ENCODE measurements around the gene ENAM. TPM values are rescaled to one million over a fixed set of nuclear protein-coding genes. Genes with fewer than 3 reads are reported as not detected.
"Not testable (repeated sequence)": the region's sequence is repeated elsewhere in the genome, so short reads cannot be mapped to it uniquely, and the experiment has no call there.

Gene ENAM
- polyA plus RNA-seq, 6 donors from 2014 or later, result 0.13 to 0.15 TPM; not detected in 4

DNA sequence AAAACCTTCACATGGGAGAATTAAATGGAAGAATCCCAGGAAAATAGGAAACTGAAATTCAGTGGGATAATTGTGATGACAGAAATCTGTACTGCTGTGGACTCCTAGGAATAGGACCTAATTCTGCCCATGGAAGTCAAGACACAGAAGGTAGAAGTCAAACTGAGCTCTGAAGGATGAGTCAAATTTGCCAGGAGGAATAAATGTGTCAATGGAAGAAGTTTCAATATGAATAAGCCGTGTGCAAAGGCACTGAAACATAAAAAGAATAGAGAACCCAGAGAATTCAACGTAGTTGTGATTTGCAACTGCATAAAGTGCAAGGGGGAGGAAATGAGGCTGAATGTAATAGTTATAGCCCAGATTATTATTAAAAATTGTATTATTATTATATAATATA is 11.6 kb downstream of the ENAM start:
- Mint-ChIP-seq H3K9me3 (no peaks in the 10 kb centered on the region), H3K4me1 (peaks cover 0 to 10% (median 0%) of the 10 kb centered on the region in 3 donors), H3K4me3 (no peak overlapping the region), H3K27me3 (no peaks in the 10 kb centered on the region), H3K27ac (no peak overlapping the region), H3K36me3 (no peaks in the 10 kb centered on the region)
- DNase-seq (no peak), ATAC-seq (ENCODE audit: low read depth in 2 of 2) (no peak)

DNA sequence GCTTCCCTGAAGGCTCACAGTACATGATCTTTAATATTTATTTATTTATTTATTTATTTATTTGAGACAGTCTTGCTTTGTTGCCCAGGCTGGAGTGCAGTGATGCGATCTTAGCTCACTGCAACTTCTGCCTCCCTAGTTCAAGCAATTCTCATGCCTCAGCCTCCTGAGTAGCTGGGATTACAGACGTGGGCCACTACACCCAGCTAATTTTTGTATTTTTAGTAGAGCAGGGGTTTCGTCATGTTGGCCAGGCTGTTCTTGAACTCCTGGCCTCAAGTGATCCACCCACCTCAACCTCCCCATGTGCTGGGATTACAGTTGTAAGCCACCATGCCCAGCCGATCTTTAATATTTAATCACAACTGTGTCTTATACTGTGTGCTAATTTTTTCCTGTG is 22.2 kb downstream of the ENAM start:
- not testable (repeated sequence) for H3K4me3 Mint-ChIP-seq; H3K27me3 Mint-ChIP-seq; H3K36me3 Mint-ChIP-seq; ATAC-seq (ENCODE audit: low read depth in 2 of 2); DNase-seq; H3K9me3 Mint-ChIP-seq
- peak overlapping the region in 3 of 6 donors; percentile 45 to 90 (median 84) for H3K27ac Mint-ChIP-seq
- H3K4me1 Mint-ChIP-seq, result peaks cover 0 to 10% (median 3%) of the 10 kb centered on the region in 3 donors

DNA sequence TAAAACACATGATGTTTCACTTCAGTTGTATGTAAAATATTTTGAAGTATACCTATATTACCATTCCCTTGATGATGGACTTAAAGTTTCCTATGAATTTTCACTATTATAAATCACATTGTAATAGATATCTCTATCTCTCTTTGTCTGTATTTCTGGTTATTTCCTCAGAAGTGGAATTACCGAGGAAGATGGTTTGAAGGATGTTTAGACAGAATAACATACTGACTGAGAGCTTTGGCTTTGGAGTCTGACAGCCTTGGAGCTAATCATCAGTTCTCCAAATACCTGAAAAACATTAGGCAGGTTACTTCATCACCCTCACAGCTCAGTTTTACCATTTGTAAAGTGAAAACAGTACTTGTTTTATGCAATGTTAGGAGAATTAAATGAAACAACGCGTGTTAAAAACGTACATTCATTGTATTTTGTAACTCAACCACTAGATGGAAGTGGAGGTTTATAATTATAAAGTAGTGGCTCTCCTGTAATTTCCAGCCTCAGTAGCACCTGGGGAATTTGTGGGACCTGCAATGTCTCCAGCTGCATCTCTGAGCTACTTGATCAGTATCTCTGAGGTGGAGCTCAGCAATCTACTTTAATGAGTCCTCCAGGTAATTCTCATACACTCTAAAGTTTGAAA is 23.4 kb downstream of the ENAM start:
- Mint-ChIP-seq H3K36me3 (no peaks in the 10 kb centered on the region), H3K4me1 (peaks cover 0 to 10% (median 3%) of the 10 kb centered on the region in 3 donors), H3K27ac (peak overlapping the region in 1 of 6 donors; percentile 47), H3K4me3 (no peak overlapping the region), H3K27me3 (no peaks in the 10 kb centered on the region), H3K9me3 (no peaks in the 10 kb centered on the region)
- DNase-seq (no peak), ATAC-seq (ENCODE audit: low read depth in 2 of 2) (peak; percentile 30 to 51)

GRCh38 chr4:70654605-70655011 is 26.1 kb downstream of the ENAM start:
- Mint-ChIP-seq H3K4me3 (no peak overlapping the region), H3K27ac (peak overlapping the region in 3 of 6 donors; percentile 74 to 92 (median 82))
- ATAC-seq (ENCODE audit: low read depth in 2 of 2), result no peak

DNA sequence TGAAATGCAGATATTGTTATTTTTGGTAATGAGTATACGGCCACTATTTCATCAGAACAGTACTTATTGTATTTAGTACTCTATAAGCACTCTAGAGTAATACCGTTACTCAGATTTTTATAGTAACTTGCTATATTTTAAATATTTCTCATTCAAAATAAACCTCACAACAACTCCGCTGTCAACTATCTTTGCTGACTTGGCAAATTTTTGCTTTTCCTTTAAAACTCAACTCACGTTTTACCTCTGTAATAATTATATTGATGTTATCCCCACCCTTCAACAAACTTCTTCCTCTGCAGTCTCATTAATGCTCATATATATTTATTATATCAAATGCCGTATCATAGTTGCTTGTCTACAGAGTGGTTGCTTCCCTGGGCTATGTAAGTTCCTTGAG is 28.8 kb downstream of the ENAM start:
- Mint-ChIP-seq H3K9me3 (no peaks in the 10 kb centered on the region), H3K4me1 (peaks cover 8 to 19% (median 15%) of the 10 kb centered on the region in 3 donors), H3K4me3 (no peak overlapping the region), H3K36me3 (no peaks in the 10 kb centered on the region), H3K27me3 (no peaks in the 10 kb centered on the region), H3K27ac (peak overlapping the region in 1 of 6 donors; percentile 9)
- ATAC-seq (ENCODE audit: low read depth in 2 of 2), result no peak
- DNase-seq, result no peak

More at GRCh38 chr4:70654605-70655011, 26.1 kb downstream of the ENAM start:
- DNase-seq, result no peak
- H3K9me3 Mint-ChIP-seq, result no peaks in the 10 kb centered on the region
- no peaks in the 10 kb centered on the region for H3K27me3 Mint-ChIP-seq
- peaks cover 0 to 24% (median 11%) of the 10 kb centered on the region in 3 donors for H3K4me1 Mint-ChIP-seq
- H3K36me3 Mint-ChIP-seq, result no peaks in the 10 kb centered on the region

DNA sequence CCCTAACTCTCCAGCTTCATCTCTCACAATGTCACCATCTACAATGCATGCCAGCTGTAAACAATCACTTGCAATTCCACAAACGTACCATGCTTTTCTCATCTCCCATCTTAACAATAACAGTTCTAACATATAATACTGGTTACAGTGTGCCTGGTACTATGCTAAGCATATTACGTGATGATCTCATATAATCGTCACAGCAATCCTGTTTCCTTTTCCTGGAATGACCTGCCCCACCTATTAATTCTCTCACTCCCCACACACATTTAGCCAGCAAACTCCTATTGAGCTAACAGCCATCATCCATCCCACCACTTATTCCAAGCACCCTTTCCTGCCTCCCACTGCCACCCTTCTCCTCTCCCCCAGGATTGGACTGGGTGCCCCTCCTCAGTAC is 29.9 kb downstream of the ENAM start:
- ATAC-seq (ENCODE audit: low read depth in 2 of 2), result no peak
- Mint-ChIP-seq H3K9me3 (no peaks in the 10 kb centered on the region), H3K27me3 (no peaks in the 10 kb centered on the region), H3K4me1 (peaks cover 8 to 19% (median 18%) of the 10 kb centered on the region in 3 donors), H3K4me3 (no peak overlapping the region), H3K36me3 (no peaks in the 10 kb centered on the region), H3K27ac (peak overlapping the region in 5 of 6 donors; percentile 0 to 35 (median 23))
- DNase-seq, result no peak

- no peaks in the 10 kb centered on the region for H3K9me3 Mint-ChIP-seq
- H3K27me3 Mint-ChIP-seq, result no peaks in the 10 kb centered on the region
- H3K4me1 Mint-ChIP-seq, result peaks cover 8 to 20% (median 19%) of the 10 kb centered on the region in 3 donors
- DNase-seq (no peak), ATAC-seq (ENCODE audit: low read depth in 2 of 2) (no peak)
- no peaks in the 10 kb centered on the region for H3K36me3 Mint-ChIP-seq
- peak overlapping the region in 3 of 6 donors; percentile 16 to 75 (median 38) for H3K27ac Mint-ChIP-seq
- no peak overlapping the region for H3K4me3 Mint-ChIP-seq
Measured at GRCh38 chr4:70660106-70660505, 31.6 kb downstream of the ENAM start.

DNA sequence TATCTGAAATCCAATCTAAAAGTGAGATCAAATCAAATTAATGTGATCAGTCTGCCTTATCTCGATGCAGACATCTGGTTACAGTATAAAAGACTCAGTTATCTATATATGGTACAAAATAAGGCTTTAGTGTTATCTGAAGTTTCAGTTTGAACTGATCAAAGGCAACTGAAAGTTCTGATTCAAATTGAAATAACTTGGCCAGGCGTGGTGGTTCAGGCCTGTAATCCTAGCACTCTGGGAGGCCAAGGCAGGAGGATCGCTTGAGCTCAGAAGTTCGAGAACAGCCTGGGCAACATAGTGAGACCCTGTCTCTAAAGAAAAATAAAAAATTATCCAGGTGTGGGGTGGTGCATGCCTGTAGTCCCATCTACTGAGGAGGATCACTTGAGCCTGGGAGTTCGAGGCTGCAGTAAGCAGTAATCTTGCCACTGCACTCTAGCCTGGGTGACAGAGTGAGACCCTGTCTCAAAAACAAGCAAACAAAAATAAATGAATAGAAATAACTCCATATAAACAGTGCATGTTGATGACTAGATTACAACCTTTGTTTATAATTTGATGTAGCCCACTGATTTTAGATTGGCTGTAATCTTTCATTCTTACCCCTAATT is 32.9 kb downstream of the ENAM start:
- not testable (repeated sequence) for H3K36me3 Mint-ChIP-seq; DNase-seq; ATAC-seq (ENCODE audit: low read depth in 2 of 2); H3K9me3 Mint-ChIP-seq; H3K27me3 Mint-ChIP-seq; H3K4me3 Mint-ChIP-seq
- Mint-ChIP-seq H3K27ac (peak overlapping the region in 5 of 6 donors; percentile 15 to 75 (median 59)), H3K4me1 (peaks cover 8 to 27% (median 22%) of the 10 kb centered on the region in 3 donors)

GRCh38 chr4:70666369-70666768 is 37.8 kb downstream of the ENAM start, which contains the start of gene JCHAIN:
Gene JCHAIN (minus strand): TSS chr4:70666508. CDS start chr4:70666490, 18 bp downstream.
- Mint-ChIP-seq H3K27me3 (no peaks in the 10 kb centered on the region), H3K9me3 (no peaks in the 10 kb centered on the region), H3K27ac (peak within 1 kb of the TSS; percentile 37 to 90 (median 82)), H3K36me3 (peaks cover 0 to 3% of the 10 kb centered on the region in 2 donors), H3K4me3 (peak within 1 kb of the TSS; percentile 72 to 93 (median 86)), H3K4me1 (peaks cover 16 to 53% (median 46%) of the 10 kb centered on the region in 3 donors)
- ATAC-seq (ENCODE audit: low read depth in 2 of 2) (peak; percentile 49 to 62), DNase-seq (no peak)

DNA sequence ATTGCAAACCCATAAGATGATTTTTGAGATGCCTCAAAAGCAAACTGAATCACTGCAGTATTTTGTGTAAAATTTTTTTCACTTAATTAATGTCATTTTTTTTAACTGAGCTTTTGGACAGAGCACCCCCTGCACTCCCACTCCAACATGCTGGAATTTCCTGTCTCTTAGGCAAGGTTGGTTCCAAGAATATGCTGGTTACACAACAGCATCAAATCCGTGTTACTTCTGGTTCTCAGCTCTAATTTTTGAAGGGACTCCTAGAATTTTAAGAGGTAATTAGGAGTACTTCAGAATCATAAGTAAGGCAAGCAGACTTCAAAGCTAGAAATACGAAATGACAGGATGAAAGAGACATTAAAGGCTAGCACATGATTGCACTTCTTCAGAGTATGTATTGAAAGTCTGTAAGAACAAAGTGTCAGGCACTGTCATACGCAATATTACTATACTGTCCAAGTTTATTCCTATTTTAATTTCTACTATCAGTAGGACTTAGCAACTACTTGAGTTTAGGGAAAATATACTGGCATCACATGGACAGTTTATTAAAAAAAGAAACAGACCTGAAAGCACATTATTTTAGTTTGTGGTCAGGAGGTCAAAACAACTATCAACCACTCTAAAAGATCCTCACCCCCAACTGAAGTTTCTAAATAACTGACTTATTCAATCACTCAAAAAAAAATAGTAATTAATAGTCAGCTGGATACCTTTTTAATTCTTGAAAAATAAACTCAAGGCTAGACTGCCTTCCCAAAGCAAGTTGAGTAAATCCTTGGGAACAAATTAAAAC is 39.4 kb downstream of the ENAM start:
- Mint-ChIP-seq H3K27ac (peak overlapping the region in 3 of 6 donors; percentile 24 to 70 (median 32)), H3K36me3 (peaks cover 0 to 3% of the 10 kb centered on the region in 2 donors), H3K4me3 (peak overlapping the region in 3 of 8 donors; percentile 2 to 57 (median 9)), H3K9me3 (no peaks in the 10 kb centered on the region), H3K27me3 (no peaks in the 10 kb centered on the region), H3K4me1 (peaks cover 20 to 62% (median 53%) of the 10 kb centered on the region in 3 donors)
- no peak for DNase-seq
- ATAC-seq (ENCODE audit: low read depth in 2 of 2), result no peak

DNA sequence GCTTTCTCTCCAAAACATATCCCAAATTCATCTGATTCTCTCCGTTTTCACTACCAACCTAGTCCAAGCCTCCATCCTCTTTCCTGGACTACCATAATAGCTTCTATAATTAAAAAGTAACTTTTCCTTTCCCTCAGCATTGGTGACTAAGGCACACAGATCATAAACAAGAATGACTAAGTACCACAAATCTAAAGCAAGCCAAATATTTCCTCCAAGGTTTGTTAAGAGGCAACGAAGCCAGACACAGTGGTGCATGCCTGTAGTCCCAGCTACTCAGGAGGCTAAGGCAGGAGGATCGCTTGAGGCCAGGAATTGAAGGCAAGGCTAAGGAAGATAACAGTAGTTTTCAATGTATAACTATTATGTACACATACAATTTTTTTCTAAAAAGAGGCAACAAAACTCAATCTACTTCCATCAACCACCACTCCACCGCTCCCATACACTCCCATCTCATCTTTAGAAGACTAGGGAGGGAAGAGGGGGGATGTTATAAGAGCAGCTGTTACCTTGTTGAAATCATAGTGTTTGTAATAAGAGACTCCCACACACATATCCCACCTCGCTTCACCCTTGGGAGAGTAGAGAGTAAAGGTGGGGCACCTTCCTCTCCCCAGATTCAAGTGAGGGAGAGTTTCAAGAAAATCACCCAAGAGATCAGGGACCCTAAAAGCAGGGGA is 41.9 kb downstream of the ENAM start:
- Mint-ChIP-seq H3K9me3 (no peaks in the 10 kb centered on the region), H3K4me1 (peaks cover 24 to 62% (median 60%) of the 10 kb centered on the region in 3 donors), H3K27me3 (no peaks in the 10 kb centered on the region), H3K27ac (peak overlapping the region; percentile 26 to 96 (median 44)), H3K36me3 (peaks cover 0 to 3% of the 10 kb centered on the region in 2 donors), H3K4me3 (peak overlapping the region in 2 of 8 donors; percentile 1 to 55)
- no peak for DNase-seq
- no peak for ATAC-seq (ENCODE audit: low read depth in 2 of 2)

DNA sequence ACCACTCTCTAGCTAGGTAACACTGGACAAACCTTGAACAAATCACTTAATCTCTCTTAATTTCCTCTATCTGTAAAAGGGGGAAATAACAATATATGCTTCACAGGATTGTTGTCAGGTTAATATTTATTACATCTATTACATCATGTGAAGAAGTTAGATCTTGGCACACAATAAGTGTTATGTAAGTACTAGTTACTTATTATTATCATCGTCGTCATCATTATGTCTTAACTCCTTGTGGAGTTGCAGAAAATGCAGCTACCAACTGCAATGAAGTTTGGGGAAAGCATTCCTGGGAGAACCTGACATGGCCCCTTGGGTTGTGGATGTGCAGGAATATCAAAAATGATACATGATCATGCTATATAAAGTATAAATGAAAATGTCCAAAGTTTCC is 42.5 kb downstream of the ENAM start:
- no peaks in the 10 kb centered on the region for H3K27me3 Mint-ChIP-seq
- peaks cover 0 to 3% of the 10 kb centered on the region in 2 donors for H3K36me3 Mint-ChIP-seq
- peak overlapping the region in 3 of 8 donors; percentile 44 to 64 (median 49) for H3K4me3 Mint-ChIP-seq
- peak overlapping the region in 5 of 6 donors; percentile 30 to 79 (median 39) for H3K27ac Mint-ChIP-seq
- peaks cover 29 to 66% (median 65%) of the 10 kb centered on the region in 3 donors for H3K4me1 Mint-ChIP-seq
- ATAC-seq (ENCODE audit: low read depth in 2 of 2), result peak in 1 of 2 donors; percentile 20
- H3K9me3 Mint-ChIP-seq, result no peaks in the 10 kb centered on the region
- no peak for DNase-seq

- no peaks in the 10 kb centered on the region for H3K9me3 Mint-ChIP-seq
- no peak overlapping the region for H3K27ac Mint-ChIP-seq
- ATAC-seq (ENCODE audit: low read depth in 2 of 2) (no peak), DNase-seq (no peak)
- H3K4me3 Mint-ChIP-seq, result no peak overlapping the region
- H3K27me3 Mint-ChIP-seq, result no peaks in the 10 kb centered on the region
- H3K4me1 Mint-ChIP-seq, result peaks cover 46 to 72% (median 61%) of the 10 kb centered on the region in 3 donors
- H3K36me3 Mint-ChIP-seq, result no peaks in the 10 kb centered on the region
Measured at GRCh38 chr4:70674191-70674590, 45.6 kb downstream of the ENAM start.
